GM23338 (cell line): Measurements from ENCODE around the gene PRKCD.

Source experiments
- CREB1 ChIP-seq: fragments of 250-450 bp; sonication (Bioruptor Pico); IDR thresholded peaks from 2 replicates; pipeline ENCODE4 v1.5.0; 2020; ENCODE audit warnings: low read depth, mild to moderate bottlenecking, moderate library complexity
- EZH2 ChIP-seq: fragments of 200-600 bp; sonication (generic); IDR thresholded peaks from one replicate; pipeline ENCODE4 v1.8.0; 2017; ENCODE audit warnings: antibody characterized with exemption, mild to moderate bottlenecking, low read depth; ENCODE audit not compliant: unreplicated experiment
- EZH2phosphoT487 ChIP-seq: fragments of 200-600 bp; sonication (generic); IDR thresholded peaks from one replicate; pipeline ENCODE4 v1.8.1; 2018; ENCODE audit warnings: antibody characterized with exemption; ENCODE audit not compliant: unreplicated experiment
- JUNB ChIP-seq: IDR thresholded peaks from one replicate; pipeline ENCODE4 v1.6.1; 2016; ENCODE audit warnings: antibody characterized with exemption; ENCODE audit not compliant: unreplicated experiment
- POLR2AphosphoS5 ChIP-seq: IDR thresholded peaks from 2 replicates; pipeline ENCODE4 v1.6.1; 2016; ENCODE audit warnings: antibody characterized with exemption, low read depth
- REST ChIP-seq: IDR thresholded peaks from one replicate; pipeline ENCODE4 v1.6.1; 2018; ENCODE audit warnings: antibody characterized with exemption; ENCODE audit not compliant: unreplicated experiment
- TF ChIP-seq, protein P1 (sequence below), 2 experiments: fragments of 200-600 bp in 1 of 2; sonication (generic) in 1 of 2; conservative IDR thresholded peaks; 2 replicates each; pipeline versions ENCODE4 v1.5.1 to v1.6.1; 2016 to 2017; ENCODE audit warnings: antibody characterized with exemption in 2 of 2, low read depth in 2 of 2, mild to moderate bottlenecking in 2 of 2, moderate library complexity in 1 of 2
- TF ChIP-seq, protein P2 (sequence below): IDR thresholded peaks from 2 replicates; pipeline ENCODE4 v1.6.1; 2016; ENCODE audit warnings: antibody characterized with exemption

DNA sequence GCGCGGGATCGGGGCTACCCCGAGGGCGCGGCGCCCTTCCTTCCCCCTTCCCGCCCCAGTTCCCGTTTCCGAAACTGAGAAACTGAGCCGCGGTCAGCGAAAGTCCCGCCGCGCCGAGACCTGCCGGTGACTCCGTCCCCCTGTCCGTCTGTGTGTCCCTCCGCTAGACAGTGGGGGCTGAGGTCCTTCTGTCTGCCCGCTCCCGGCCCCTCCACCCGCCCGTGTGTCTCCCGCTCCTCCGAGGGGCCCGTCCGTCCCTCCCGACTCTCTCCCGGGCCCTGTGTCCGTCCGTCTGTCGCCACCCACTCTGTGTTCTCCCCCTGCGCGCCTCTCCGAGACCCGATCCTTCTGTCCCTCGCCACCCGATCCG, 426 bp downstream of the PRKCD start:
- TF ChIP-seq POLR2AphosphoS5 (no peak), REST (no peak), EZH2phosphoT487 (no peak), CREB1 (CRISPR knock-in tag) (no peak), EZH2 (no peak), JUNB (no peak)
- TF ChIP-seq, protein P1, sequence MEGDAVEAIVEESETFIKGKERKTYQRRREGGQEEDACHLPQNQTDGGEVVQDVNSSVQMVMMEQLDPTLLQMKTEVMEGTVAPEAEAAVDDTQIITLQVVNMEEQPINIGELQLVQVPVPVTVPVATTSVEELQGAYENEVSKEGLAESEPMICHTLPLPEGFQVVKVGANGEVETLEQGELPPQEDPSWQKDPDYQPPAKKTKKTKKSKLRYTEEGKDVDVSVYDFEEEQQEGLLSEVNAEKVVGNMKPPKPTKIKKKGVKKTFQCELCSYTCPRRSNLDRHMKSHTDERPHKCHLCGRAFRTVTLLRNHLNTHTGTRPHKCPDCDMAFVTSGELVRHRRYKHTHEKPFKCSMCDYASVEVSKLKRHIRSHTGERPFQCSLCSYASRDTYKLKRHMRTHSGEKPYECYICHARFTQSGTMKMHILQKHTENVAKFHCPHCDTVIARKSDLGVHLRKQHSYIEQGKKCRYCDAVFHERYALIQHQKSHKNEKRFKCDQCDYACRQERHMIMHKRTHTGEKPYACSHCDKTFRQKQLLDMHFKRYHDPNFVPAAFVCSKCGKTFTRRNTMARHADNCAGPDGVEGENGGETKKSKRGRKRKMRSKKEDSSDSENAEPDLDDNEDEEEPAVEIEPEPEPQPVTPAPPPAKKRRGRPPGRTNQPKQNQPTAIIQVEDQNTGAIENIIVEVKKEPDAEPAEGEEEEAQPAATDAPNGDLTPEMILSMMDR (conservative IDR thresholded peaks at IDR 0.05; ENCODE audit: low read depth in 2 of 2), result no peak
- TF ChIP-seq, protein P2, sequence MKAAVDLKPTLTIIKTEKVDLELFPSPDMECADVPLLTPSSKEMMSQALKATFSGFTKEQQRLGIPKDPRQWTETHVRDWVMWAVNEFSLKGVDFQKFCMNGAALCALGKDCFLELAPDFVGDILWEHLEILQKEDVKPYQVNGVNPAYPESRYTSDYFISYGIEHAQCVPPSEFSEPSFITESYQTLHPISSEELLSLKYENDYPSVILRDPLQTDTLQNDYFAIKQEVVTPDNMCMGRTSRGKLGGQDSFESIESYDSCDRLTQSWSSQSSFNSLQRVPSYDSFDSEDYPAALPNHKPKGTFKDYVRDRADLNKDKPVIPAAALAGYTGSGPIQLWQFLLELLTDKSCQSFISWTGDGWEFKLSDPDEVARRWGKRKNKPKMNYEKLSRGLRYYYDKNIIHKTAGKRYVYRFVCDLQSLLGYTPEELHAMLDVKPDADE, result no peak
